COLO668 (cell line): ENCODE results near the gene EPHB4.
A peak's percentile ranks its signal among the peaks of the same experiment; 100 is the strongest.
"Not testable (repeated sequence)": the region's sequence is repeated elsewhere in the genome, so short reads cannot be mapped to it uniquely, and the experiment has no call there.

ENCODE experiments used
- DNase-seq: peaks from one replicate; lab custom pipeline; 2025; ENCODE audit not compliant: unreplicated experiment; lab: John Stamatoyannopoulos, UW

Gene EPHB4

DNA sequence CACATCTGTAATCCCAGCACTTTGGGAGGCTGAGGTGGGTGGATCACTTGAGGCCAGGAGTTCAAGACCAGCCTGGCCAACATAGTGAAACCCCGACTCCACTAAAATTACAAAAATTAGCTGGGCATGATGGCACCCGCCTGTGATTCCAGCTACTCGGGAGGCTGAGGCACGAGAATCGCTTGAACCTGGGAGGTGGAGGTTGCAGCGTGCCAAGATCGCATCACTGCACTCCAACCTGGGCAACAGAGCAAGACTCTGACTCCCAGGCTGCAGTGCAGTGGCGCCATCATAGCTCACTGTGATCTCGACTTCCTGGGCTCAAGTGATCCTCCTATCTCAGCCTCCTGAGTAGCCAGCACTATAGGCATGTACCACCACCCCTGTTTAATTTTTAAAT lies 27.6 kb upstream of the EPHB4 start:
- DNase-seq, result not testable (repeated sequence)

DNA sequence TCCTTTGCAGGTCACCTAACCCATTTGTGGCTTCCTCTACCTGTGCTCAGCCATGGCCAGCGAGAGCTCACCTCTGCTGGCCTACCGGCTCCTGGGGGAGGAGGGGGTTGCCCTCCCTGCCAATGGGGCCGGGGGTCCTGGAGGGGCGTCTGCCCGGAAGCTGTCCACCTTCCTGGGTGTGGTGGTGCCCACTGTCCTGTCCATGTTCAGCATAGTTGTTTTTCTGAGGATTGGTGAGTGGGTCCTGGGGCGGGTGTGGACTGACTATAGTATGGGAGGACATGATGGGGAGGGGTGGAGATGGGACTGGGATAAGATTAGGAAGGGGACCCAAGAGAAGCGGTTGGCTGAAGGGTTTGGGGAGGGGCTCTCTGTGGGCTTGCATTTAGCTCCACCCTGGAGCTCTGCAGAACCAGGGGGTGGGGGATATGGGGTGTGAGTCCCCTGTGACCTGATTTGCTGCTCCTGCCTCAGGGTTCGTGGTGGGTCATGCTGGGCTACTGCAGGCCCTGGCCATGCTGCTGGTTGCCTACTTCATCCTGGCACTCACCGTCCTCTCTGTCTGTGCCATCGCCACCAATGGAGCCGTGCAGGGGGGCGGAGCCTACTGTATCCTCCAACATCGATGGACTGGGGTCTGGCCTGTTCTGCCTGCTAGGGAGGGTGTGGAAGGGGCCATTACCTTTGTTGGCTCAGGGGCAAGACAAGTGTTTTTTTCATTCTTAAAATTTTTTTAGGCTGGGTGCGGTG lies 27.0 kb upstream of the EPHB4 start:
- DNase-seq, result no peak

DNA sequence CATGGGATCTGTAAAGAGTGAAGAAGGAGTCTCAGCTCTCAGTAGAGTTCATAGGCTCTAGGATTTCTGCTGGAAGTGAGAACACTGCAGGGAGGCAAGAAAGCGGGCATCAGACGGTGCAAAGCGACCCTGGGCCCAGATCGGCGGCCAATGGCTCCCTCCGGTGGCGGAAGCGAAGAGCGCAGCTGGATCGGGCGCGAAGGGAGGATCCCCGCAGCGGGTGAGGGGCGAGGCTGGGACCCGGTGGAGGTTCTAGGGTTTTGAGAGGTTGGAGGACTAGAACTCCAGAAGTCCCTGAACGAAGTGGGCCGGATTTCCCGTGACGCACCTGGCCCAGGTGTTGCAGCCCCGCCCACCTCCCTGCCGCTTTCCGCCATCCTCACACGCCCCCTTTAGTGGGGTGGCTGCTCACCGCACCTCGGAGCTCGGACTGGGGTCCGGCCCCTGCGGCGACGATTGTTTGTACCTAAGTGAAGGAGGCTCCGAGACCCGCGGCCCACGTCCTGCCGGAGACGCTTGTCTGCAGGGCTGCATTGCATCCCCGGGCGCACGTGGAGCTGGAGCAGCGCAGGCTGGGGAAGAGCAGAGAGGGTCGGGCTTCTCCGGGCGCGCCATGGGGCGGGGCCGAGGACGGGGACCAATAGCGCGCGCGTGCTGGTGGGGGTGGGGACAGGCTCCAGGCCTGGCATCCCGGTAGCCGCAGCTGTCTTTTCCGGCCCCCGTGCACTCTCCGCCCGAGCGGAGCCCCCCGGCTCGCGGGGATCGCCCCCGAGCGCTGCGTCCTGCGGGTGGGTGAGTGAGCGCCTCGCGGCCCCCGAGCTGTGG lies 24.9 kb upstream of the EPHB4 start, which contains the start of gene SLC12A9:
TSS of gene SLC12A9 (plus strand) at position 666 of the 825 bp plus-strand sequence. CDS start 1,485 bp downstream, outside the sequence.
- peak; percentile 93 for DNase-seq

DNA sequence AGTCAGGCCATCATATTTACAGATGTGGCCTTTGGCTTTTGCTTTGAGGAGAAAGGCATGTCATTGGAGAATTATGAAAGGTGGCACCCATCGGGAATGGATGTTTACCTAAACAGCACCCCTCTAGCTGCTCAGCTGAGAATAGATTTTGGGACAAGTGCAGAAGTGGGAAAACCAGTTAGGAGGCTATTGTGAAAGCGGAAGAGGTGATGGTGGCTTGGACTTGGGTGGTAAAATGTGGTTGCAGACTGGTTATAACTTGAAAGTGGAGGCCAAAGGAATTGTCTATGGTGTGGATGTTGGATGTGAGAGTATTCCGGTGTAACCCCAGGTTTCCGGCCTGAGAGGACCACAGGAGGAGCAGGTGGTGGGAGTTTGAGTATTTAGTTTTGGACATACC lies 20.0 kb upstream of the EPHB4 start:
- DNase-seq, result no peak

DNA sequence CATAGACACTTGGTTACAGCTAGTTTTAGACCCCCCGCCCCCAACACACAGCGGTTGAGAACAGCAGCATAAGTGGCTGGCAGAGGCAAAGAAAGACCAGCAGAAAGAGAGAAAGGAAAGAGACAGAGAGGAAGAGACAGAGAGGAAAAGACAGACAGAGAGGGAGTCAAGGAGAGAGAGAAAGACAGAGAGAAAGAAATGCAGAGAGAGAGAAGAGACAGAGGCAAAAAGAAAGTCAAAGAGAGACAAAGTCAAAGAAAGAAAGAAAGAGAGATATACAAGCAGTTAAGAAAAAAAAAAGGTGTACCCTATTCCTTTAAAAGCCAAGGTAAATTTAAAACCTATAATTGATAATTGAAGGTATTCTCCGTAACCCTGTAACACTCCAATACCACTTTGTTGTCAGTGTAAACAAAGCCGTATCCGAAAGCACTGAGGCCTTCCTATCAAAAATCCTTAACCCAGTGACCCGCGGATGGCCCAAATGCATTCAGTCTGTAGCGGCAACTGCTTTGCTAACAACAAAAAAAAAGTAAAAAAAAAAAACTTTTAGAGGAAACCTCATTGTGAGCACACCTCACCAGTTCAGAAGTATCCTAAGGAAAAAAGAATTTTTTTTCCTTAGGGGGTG lies 13.3 kb upstream of the EPHB4 start:
- no peak for DNase-seq

DNA sequence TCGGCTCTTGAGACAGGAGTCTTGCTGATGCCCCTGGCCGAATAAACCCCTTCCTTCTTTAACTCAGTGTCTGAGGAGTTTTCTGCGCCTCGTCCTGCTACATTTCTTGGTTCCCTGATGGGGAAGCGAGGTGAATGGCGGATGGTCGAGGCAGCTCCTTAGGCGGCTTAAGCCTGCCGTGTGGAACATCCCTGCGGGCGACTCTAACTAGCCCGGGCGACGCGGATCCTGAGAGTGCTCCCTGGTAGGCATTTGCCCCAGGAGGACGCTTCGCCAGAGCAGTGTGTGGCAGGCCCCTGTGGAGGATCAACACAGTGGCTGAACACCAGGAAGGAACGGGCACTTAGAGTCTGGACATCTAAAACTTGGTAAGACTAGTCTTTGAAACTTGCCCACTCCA lies 12.0 kb upstream of the EPHB4 start:
- DNase-seq, result no peak

DNA sequence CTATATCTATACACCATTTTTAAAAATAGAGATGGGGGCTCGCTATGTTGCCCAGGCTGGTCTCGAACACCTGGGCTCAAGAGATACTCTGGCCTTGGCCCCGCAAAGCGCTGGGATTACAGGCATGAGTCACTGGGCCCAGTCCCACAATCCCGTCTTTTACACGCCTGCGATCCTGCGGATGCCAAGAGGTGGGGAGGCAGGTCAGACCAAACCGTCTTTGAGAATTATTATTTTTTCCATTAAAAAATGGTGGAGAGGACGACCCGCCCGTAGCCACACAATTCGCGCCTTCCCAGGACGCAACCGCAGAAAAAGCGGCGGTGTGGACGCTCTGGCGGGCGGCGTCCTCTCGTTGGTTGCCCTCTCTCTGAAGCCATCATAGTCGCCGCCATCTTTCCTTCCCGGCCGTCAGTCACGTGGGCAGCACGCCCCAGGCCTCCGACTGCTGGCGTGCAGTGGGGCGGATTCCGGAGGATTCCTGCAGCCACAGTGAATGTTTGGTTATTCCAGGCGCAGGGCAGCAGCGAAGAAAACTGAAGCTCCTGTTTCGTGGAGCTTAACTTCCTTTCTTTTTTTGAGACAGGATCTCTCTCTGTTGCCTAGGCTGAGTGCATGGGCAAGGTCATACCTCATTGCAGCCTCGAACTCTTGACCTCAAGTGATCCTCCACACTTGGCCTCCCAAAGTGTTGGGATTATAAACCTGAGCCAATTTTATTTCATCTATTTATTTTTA lies 9.9 kb upstream of the EPHB4 start:
- peak; percentile 72 for DNase-seq

DNA sequence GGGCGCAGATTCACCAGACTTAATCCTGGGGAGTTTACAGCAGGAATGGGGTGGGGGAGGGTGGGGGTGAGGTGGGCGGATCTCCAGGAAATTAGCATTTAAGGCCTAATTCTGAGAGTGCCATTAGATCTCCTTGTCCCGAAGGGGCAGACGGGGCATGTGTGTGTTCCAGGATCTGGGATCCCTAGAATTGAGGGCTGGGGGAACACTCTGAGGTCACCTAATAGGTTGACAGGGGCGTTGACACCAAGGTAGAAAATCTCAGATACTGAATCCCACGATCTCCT lies 9.4 kb upstream of the EPHB4 start:
- no peak for DNase-seq

DNA sequence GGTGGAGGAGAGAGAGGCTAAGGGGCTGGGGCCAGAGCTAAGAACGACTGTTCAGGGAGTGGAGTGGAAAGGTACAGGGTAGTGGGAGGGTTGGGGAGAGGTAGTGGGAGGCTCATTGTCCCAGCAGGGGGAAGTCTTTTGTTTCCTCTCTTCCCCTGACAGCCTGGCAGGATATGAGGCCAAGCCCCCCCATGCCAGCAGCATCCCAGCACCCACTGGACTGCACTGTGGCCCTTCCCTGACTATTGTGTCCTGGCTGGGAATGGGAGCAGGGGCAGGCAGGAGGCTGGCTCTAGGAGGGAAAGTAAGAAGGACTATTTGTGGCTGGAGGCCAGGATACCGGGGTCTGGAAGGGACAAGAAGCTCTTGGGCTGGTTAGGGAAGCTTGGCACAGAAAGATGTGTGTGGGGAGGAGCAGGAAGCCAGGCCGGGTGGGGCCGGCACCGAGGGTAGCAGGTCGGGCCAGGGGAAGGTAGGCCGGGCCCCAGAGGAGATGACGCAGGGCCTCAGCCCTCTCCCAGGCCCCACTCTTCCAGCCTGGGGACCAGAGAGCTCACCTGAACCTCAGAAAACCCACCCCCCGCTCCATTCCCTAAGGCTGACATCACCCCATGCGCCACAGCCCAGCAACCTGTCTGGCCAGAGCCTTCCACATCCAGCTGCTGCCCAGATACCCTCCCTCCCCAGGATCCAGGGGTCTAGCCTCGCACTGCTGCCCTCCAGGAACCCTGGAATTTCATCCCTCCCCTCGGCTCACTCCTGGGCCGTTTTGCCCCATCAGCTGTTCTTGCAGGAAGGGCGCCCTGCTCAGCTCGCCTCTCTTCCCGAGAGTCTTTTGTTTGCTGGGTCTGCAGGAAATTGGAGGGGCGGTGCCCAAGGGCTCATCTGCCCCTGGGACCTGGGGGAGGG lies 8.8 kb upstream of the EPHB4 start:
- DNase-seq, result no peak

DNA sequence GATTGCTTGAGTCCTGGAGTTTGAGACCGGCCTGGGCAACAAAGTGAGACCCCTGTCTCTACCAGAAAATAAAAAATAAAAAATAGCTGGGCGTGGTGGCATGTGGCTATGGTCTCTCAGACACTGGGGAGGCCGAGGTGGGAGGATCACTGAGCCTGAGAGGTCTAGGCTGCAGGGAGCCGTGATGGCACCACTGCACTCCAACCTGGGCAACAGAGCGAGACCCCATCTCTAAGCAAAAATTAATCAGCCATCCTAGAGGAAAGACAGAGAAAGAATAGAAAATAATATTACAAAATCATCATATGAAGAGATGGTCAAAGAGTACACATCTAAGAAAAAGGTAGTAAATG lies 4.9 kb upstream of the EPHB4 start:
- no peak for DNase-seq

DNA sequence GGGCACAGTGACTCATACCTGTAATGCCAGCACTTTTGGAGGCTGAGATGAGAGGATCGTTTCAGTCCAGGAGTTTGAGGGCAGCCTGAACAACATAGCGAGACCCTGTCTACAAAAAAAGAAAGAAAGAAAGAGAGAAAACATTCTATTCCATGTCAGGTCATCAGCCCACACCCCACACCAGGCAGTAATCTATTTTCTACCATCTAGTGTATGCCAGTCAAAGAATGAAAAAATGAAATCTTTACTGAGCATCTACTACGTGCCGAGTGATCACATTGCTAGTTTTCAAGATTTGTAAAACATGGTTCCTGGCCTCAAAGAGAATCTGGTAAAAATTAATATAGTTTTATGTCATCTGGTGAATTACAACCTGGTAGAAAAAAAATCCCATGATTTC lies 3.1 kb upstream of the EPHB4 start:
- no peak for DNase-seq

DNA sequence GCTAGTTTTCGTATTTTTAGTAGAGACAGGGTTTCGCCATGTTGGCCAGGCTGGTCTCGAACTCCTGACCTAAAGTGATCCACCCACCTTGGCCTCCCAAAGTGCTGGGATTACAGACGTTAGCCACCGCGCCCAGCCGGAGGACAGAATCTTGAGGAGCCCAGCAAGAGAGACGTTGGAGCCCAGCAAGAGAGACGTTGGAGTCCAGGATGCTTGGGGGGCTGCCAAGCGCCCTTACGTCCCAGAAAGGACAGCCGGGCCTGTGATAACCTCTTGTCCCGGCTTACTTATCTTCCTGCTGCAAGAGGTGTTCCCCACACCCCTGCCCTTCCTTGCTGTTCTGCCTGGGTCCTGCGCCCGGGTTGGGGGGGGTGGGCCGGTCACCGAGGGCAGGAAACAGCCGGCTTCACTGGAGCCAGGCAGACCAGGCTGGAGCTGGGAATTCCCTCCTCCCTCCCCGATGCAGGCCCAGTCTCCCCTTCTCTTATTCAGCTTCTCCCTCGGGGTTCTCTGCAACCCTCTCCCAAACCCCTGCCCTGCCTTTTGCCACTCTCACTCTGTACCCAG lies 1.9 kb upstream of the EPHB4 start:
- DNase-seq, result no peak

DNA sequence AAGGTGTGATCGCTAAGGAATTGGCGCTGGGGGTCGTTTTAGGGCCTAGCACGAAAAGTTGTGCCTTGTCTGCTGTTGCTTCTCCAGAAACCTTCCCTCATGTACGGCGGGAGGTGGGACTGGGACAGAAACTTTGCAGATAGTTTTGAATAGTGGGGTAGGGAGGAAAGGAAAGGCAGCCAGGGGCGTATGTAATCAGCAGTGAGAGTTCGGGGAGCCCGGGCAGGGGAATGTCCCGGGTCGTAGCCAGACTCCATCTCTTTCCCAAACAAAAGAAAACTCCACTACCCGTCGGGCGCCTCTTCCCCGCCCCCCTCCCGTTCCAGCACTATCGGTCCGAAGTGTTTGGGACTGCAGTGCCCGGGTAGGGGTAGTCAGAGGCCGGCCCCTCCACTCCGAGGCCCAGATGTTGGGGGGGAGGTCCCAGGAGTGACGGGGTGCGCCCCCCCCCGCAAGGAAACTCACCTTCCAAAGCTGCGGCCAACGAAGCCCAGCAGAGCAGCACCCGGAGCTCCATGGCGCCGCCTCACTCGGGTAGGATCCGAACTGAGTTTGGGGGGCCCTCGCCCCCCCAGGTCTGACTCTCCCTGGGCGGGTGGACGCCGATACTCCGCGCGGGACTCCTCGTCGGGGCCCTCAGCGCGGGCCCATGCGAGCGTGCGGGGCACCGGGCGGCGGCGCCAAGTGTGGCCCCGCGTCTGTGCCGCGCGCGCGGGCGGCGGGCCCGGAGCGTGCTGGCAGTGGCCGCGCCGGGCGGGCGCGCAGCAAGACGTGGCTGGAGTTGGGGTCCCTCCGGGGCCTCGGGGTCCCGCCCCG lies 601 bp downstream of the EPHB4 start:
- no peak for DNase-seq

DNA sequence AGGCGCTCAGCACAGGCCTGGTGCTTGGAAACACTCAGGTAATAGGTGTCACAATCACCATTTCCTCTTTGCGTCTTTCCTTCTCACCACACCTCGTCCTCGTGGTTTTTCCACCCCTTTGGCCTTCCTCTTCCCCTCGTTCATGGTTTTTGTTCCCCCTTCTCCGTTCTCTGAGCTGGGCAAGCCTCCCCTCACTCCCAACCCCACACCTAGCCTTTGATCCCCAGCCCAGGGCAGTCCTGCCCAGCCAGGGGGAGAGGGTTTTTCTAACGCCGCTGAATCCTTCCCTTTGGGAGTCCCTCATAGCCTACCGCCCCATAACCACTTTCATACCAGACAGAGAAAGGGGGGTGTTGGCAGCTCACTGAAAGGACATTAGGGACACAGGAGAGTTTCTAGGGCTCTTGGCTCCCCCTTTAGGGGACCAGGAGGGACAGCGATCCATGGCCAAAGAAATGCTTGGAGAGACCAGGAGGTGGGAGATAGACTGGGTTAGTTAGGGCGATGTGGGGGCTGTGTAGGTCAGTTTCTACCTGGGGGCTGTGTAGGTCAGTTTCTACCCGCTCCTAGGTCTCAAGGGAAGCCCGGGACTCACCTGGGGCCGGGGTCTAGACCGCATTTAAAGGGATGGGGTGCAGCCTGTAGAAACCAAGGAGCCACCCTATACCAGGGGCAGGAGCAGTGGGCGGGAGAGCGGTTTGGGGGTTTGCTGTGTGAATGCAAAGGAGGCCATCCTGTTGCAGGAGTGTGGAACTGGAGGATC lies 1.4 kb downstream of the EPHB4 start:
- DNase-seq, result no peak

DNA sequence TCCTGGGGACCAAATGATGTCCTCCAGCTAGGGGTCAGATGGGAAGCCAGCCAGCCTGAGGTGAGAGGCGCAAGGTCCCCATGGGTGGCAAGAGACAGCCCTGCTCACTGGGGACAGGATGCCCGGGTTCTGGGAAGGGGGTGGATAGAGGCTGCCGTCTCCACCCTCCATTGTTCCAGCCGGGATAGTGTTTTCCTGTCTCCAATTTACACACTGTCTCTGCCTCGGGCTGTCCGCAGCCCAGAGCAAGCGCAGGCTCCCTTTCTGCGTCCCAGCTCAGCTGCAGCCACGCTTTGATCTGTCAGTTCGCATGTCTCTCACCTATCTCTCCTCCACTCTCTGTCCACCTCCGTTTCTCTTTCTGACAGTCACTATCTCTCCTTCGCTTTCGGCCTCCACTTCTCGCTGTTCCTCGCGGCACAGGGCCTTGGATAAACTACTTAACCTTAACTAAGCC lies 2.1 kb downstream of the EPHB4 start:
- DNase-seq, result peak; percentile 6

DNA sequence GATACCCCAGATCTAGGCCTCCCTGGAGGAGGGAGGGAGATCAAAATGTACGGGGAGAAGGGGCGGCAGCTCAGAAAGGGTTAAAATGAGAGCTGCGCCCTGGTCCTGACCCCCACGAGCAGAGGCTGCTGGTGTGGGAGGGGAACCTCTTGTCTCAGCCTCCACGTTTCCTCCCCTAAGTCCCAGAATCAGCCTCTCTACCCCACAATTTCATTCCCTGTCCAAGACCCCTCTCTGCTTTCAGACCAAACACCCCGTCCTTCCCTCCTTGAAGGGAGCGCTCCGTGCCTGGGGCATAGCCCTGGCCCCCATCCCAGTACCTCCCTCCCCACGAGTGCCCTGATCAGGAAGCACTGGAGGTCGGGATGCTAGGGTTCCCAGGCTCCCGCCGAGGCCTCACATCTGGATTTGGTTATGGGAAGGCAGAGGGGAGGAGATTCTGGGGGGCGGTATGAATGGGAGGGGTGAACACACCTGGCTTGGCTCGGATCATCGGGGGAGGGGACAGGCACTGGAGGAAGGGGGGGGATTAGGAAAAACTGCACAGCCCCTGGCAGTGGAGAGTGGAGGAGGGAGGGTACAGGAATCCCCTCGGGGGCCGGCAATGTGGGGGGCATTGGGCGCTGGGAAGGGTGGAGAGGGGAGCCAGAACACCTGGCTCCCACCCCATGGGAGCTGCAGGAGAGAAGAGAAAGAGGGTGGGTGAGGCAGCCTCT lies 2.7 kb downstream of the EPHB4 start:
- no peak for DNase-seq

DNA sequence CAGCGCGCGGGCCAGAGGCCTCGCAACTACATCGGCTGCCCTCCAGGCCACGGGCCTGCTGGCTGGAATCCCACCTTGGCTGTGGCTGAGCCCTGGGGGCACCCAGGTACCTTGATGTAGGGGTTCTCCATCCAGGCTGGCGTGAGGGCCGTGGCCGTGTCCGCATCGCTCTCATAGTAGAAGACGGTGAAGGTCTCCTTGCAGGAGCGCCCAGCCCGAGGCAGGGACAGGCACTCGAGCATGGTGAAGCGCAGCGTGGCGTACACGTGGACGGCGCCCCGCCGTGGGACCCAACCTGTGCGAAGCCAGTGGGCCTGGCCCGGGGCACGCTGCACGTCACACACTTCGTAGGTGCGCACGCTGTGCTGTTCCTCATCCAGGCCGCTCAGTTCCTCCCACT lies 3.8 kb downstream of the EPHB4 start:
- DNase-seq, result no peak

DNA sequence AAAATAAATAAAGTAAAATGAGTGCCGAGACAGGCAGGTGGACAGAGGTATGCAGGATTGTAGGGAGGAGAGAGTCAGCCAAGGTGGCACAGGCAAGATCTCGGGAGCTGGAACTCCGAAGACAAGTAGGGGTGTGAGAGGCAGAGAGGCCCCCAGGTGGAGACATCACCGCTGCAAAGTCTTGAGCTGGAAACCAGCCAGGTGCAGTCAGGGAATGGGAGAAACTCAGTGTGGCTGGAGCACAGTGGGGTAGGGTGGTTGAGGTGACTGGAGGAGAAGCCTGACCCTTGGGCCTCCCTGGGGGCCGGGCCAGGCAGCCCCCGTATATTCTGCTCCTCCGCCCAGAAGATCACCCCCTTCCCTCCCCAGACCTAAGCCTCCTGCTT lies 4.2 kb downstream of the EPHB4 start:
- no peak for DNase-seq
